ENCODE data around the gene SMIM29. TPM values are rescaled to one million over a fixed set of nuclear protein-coding genes. Genes with fewer than 3 reads are reported as not detected.

SMIM29 gene
- total RNA-seq, 2 donors from 2014 or later: 7.2 to 7.9 TPM

DNA sequence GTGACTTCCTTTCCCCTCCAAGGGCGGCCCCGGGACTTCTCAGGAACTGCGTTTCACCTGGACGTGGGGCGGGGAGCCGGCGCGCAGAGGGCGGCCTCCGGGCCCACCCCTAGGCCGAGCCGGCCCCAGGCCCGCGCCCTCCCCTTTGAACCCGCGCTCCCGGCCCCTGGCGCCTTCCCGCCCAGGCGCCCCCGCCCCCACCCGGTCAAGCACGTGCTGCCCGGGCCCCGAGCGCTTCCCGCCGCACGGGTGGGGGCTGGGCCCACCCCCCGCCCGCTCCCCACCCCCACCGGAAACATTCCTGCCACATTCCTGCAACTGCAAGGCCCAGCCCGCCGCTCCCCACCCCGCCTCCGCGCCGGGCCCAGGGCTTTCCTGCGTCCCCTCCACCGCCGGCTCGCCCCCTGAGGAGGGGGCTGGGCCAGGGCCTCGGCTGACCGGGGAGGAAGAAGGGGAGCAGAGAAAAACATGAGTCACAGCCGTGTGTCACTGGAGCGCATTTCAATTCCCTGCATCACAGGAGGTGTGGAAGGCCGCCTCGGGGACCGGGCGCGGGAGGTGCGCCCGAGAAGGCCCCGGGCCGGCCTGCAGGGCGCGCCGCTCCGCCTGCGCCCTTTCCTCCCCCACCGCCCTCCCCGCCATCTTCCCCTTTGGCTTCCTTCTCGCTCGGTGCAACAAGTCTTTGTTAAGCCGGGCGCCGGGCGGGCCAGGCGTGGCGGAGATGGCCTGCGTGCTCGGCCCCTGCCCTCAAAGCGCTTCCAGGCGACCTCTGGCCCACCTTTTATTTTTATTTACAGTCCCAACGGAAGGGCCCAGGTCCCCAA, 13.3 kb downstream of the SMIM29 start:
- Mint-ChIP-seq H3K36me3 (ENCODE audit: low read depth) (peaks cover 19% of the 10 kb centered on the region), H3K4me3 (peak overlapping the region; percentile 89), H3K27me3 (ENCODE audit: insufficient read depth) (no peaks in the 10 kb centered on the region), H3K9me3 (no peaks in the 10 kb centered on the region), H3K27ac (peak overlapping the region; percentile 98), H3K4me1 (peaks cover 33% of the 10 kb centered on the region)
- H3K4me3 ChIP-seq (ENCODE audit: low read length): peak overlapping the region; percentile 80
- H3K36me3 ChIP-seq (ENCODE audit: control insufficient read depth, insufficient read depth, low read length): peaks cover 19% of the 10 kb centered on the region
- no peaks in the 10 kb centered on the region for H3K27me3 ChIP-seq (ENCODE audit: control insufficient read depth, insufficient read depth, low read length, poor library complexity, severe bottlenecking)
- peaks cover 13% of the 10 kb centered on the region for H3K4me1 ChIP-seq (ENCODE audit: control insufficient read depth, insufficient read depth, low read length)
- H3K27ac ChIP-seq (ENCODE audit: low read depth, low read length): peak overlapping the region; percentile 97
- DNase-seq: peak; percentile 98
- TF ChIP-seq, protein P1, sequence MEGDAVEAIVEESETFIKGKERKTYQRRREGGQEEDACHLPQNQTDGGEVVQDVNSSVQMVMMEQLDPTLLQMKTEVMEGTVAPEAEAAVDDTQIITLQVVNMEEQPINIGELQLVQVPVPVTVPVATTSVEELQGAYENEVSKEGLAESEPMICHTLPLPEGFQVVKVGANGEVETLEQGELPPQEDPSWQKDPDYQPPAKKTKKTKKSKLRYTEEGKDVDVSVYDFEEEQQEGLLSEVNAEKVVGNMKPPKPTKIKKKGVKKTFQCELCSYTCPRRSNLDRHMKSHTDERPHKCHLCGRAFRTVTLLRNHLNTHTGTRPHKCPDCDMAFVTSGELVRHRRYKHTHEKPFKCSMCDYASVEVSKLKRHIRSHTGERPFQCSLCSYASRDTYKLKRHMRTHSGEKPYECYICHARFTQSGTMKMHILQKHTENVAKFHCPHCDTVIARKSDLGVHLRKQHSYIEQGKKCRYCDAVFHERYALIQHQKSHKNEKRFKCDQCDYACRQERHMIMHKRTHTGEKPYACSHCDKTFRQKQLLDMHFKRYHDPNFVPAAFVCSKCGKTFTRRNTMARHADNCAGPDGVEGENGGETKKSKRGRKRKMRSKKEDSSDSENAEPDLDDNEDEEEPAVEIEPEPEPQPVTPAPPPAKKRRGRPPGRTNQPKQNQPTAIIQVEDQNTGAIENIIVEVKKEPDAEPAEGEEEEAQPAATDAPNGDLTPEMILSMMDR (conservative IDR thresholded peaks at IDR 0.05): no peak
- H3K9me3 ChIP-seq (ENCODE audit: control insufficient read depth, low read length): no peaks in the 10 kb centered on the region
- peak overlapping the region; percentile 81 for H3K9ac ChIP-seq (ENCODE audit: extremely low read depth, low read length, poor library complexity, severe bottlenecking)
- WGBS, 2 experiments (ENCODE audit: insufficient coverage in 1 of 2, insufficient read length in 1 of 2): 0 to 7% methylated on average over 24 to 73 of the region's 75 CpGs

DNA sequence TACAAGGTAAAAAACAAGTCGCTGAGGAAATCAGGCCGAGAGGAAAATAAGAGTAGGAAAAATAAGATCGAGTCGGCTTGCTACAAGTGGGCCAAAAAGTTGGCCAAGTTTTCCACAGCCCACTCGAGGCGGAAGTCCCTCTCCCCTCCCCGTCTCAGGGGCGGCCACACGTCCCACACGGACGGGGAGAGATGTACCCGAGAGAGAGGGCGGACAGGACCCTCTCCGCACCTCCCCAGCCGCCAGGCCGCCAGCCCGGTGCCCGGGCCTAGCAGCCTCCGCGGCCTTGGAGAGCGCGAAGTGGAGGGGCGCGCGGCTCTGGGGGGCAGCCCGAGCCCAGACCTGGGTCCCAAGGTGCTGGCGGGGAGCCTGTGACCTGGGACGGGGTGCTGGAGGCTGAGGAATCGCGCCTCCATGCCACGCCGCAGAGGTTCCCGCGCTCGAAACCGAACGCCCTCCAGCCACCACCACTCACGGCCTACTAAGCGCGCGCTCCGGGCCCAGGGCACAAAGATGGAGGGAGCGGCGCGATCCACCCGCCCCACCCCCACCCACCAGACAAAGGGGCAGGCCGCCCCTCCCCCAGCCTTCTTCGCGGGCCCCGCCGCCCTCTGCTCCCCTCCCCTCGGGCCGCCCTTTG, 14.0 kb downstream of the SMIM29 start:
- Mint-ChIP-seq H3K9me3 (no peaks in the 10 kb centered on the region), H3K4me3 (peak overlapping the region; percentile 50), H3K27ac (peak overlapping the region; percentile 89), H3K36me3 (ENCODE audit: low read depth) (peaks cover 13% of the 10 kb centered on the region), H3K4me1 (peaks cover 28% of the 10 kb centered on the region), H3K27me3 (ENCODE audit: insufficient read depth) (no peaks in the 10 kb centered on the region)
- peaks cover 9% of the 10 kb centered on the region for H3K4me1 ChIP-seq (ENCODE audit: control insufficient read depth, insufficient read depth, low read length)
- H3K27ac ChIP-seq (ENCODE audit: low read depth, low read length): peak overlapping the region; percentile 97
- no peaks in the 10 kb centered on the region for H3K9me3 ChIP-seq (ENCODE audit: control insufficient read depth, low read length)
- TF ChIP-seq, protein P1 (conservative IDR thresholded peaks at IDR 0.05): no peak
- H3K9ac ChIP-seq (ENCODE audit: extremely low read depth, low read length, poor library complexity, severe bottlenecking): peak overlapping the region; percentile 97
- no peaks in the 10 kb centered on the region for H3K27me3 ChIP-seq (ENCODE audit: control insufficient read depth, insufficient read depth, low read length, poor library complexity, severe bottlenecking)
- H3K36me3 ChIP-seq (ENCODE audit: control insufficient read depth, insufficient read depth, low read length): peaks cover 11% of the 10 kb centered on the region
- WGBS, 2 experiments (ENCODE audit: insufficient coverage in 1 of 2, insufficient read length in 1 of 2): 6 to 17% methylated on average over 11 to 52 of the region's 53 CpGs
- no peak for DNase-seq
- peak overlapping the region; percentile 76 for H3K4me3 ChIP-seq (ENCODE audit: low read length)

DNA sequence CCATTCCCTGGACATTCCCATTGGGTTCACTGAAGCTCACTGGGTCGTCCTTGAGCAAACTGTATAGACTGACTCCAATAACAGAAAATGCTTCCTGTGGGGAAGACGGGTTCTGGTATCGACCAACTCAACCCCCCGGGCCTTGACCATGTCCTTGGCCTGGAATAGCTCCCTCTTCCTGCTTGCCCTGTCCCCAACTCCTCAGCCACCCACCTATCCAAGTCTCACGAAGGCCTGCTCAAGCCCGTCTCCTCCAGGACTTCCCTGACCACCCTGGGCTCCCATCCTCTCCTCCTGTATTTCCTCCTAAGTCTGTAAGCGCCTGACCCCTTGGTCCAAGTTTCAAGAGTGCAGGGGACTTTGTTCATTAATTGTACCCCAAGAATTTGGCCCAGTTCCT, 14.9 kb downstream of the SMIM29 start:
- H3K27me3 ChIP-seq (ENCODE audit: control insufficient read depth, insufficient read depth, low read length, poor library complexity, severe bottlenecking): no peaks in the 10 kb centered on the region
- peaks cover 27% of the 10 kb centered on the region for H3K4me1 Mint-ChIP-seq
- peaks cover 4% of the 10 kb centered on the region for H3K4me1 ChIP-seq (ENCODE audit: control insufficient read depth, insufficient read depth, low read length)
- DNase-seq: peak; percentile 64
- H3K27ac Mint-ChIP-seq: peak overlapping the region; percentile 89
- peak overlapping the region; percentile 50 for H3K4me3 Mint-ChIP-seq
- peaks cover 3% of the 10 kb centered on the region for H3K36me3 ChIP-seq (ENCODE audit: control insufficient read depth, insufficient read depth, low read length)
- peak overlapping the region; percentile 97 for H3K9ac ChIP-seq (ENCODE audit: extremely low read depth, low read length, poor library complexity, severe bottlenecking)
- 88 to 95% methylated on average over 4 to 7 of the region's 7 CpGs for WGBS, 2 experiments (ENCODE audit: insufficient coverage in 1 of 2, insufficient read length in 1 of 2)
- TF ChIP-seq, protein P1 (conservative IDR thresholded peaks at IDR 0.05): no peak
- peaks cover 7% of the 10 kb centered on the region for H3K36me3 Mint-ChIP-seq (ENCODE audit: low read depth)
- no peaks in the 10 kb centered on the region for H3K9me3 Mint-ChIP-seq
- H3K27ac ChIP-seq (ENCODE audit: low read depth, low read length): no peak overlapping the region
- no peaks in the 10 kb centered on the region for H3K9me3 ChIP-seq (ENCODE audit: control insufficient read depth, low read length)
- no peaks in the 10 kb centered on the region for H3K27me3 Mint-ChIP-seq (ENCODE audit: insufficient read depth)
- H3K4me3 ChIP-seq (ENCODE audit: low read length): peak overlapping the region; percentile 76
